Measurements from ENCODE around the gene CKB.

- TF ChIP-seq, protein P1, sequence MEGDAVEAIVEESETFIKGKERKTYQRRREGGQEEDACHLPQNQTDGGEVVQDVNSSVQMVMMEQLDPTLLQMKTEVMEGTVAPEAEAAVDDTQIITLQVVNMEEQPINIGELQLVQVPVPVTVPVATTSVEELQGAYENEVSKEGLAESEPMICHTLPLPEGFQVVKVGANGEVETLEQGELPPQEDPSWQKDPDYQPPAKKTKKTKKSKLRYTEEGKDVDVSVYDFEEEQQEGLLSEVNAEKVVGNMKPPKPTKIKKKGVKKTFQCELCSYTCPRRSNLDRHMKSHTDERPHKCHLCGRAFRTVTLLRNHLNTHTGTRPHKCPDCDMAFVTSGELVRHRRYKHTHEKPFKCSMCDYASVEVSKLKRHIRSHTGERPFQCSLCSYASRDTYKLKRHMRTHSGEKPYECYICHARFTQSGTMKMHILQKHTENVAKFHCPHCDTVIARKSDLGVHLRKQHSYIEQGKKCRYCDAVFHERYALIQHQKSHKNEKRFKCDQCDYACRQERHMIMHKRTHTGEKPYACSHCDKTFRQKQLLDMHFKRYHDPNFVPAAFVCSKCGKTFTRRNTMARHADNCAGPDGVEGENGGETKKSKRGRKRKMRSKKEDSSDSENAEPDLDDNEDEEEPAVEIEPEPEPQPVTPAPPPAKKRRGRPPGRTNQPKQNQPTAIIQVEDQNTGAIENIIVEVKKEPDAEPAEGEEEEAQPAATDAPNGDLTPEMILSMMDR (IDR thresholded peaks at IDR 0.05), result no peak
- TF ChIP-seq EZH2 (IDR thresholded peaks at IDR 0.05; ENCODE audit: borderline replicate concordance, insufficient read depth, low read depth, low read length, poor library complexity, severe bottlenecking), result no peak
These were observed 30.3 kb downstream of the CKB start for GRCh38 chr14:103492156-103492925.
